SK-N-SH treated with all-trans-retinoic acid at 6 μM for 48 hours (cell line): ENCODE measurements around the gene LAMA1.

Source experiments
- ARNTL ChIP-seq: fragments of 450-650 bp; formaldehyde crosslinking; IDR thresholded peaks from 2 replicates; pipeline ENCODE4 v1.5.0; 2020; ENCODE audit warnings: low read depth, mild to moderate bottlenecking, moderate library complexity, borderline replicate concordance
- BACH2 ChIP-seq: fragments of 250-450 bp; sonication (Bioruptor Pico); IDR thresholded peaks from 2 replicates; pipeline ENCODE4 v1.9.0; 2021; ENCODE audit warnings: mild to moderate bottlenecking, borderline replicate concordance
- ISL1 ChIP-seq: fragments of 250-450 bp; sonication (Bioruptor Pico); IDR thresholded peaks from 2 replicates; pipeline ENCODE4 v2.1.2; 2022; ENCODE audit warnings: mild to moderate bottlenecking, moderate library complexity
- OSR1 ChIP-seq: fragments of 250-450 bp; sonication (Bioruptor Pico); IDR thresholded peaks from 2 replicates; pipeline ENCODE4 v1.8.0; 2022; ENCODE audit warnings: moderate library complexity, mild to moderate bottlenecking, inconsistent platforms
- SNAI2 ChIP-seq: fragments of 250-450 bp; sonication (Bioruptor Pico); IDR thresholded peaks from 2 replicates; pipeline ENCODE4 v1.5.0; 2020; ENCODE audit warnings: mild to moderate bottlenecking, moderate library complexity
- TCF4 ChIP-seq: fragments of 250-450 bp; sonication (Bioruptor Pico); IDR thresholded peaks from 2 replicates; pipeline ENCODE4 v1.8.0; 2021; ENCODE audit warnings: mild to moderate bottlenecking, moderate library complexity, borderline replicate concordance
- ZFP3 ChIP-seq: fragments of 250-450 bp; sonication (Bioruptor Pico); IDR thresholded peaks from 2 replicates; pipeline ENCODE4 v1.5.0; 2020; ENCODE audit warnings: mild to moderate bottlenecking, moderate library complexity
- ZFP30 ChIP-seq: fragments of 450-650 bp; formaldehyde crosslinking; IDR thresholded peaks from 2 replicates; pipeline ENCODE4 v1.5.0; 2022; ENCODE audit warnings: mild to moderate bottlenecking, moderate library complexity
- ZNF565 ChIP-seq: fragments of 450-650 bp; formaldehyde crosslinking; conservative IDR thresholded peaks from 2 replicates; pipeline ENCODE4 v1.5.0; 2020; ENCODE audit warnings: low read depth, mild to moderate bottlenecking, moderate library complexity
- TF ChIP-seq, protein P1 (sequence below): fragments of 250-450 bp; sonication (Bioruptor Pico); IDR thresholded peaks from 2 replicates; pipeline ENCODE4 v1.8.0; 2020; ENCODE audit warnings: mild to moderate bottlenecking, moderate library complexity, borderline replicate concordance
- TF ChIP-seq, protein P2 (sequence below): fragments of 250-450 bp; sonication (Bioruptor Pico); IDR thresholded peaks from 2 replicates; pipeline ENCODE4 v1.5.1; 2020; ENCODE audit warnings: low read depth, mild to moderate bottlenecking, moderate library complexity
- TF ChIP-seq, protein P3 (sequence below): fragments of 250-450 bp; sonication (Bioruptor Pico); IDR thresholded peaks from 2 replicates; pipeline ENCODE4 v1.5.0; 2020; ENCODE audit warnings: mild to moderate bottlenecking, moderate library complexity

DNA sequence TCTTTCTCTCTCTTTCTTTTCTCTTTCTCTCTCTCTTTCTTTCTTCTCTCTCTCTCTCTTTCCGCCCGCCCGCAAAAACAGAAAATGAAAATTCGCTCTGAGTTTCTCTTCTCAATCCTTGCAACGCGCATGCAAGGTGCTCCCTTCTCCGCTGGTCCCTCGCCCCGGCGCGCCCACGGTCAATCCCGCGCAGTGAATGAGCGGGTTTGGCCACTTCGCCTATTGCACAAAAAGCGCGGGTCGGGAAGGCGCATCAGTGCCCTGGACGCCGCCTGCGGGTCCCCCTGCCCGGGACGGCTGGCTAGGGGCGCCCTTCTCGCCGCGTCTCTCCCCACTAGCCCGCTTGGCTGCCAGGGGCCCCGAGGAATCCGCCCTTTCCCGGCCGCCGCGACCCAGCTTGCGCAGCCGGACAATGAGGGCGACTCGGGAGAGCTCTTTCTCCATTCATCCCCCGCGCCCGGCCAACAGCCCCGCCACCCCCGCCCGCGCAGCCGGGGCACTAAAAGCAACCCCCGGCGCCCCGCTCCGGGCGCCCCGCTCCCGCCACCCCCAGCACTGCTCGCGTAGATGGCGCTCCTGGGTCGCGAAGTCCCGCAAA, 706 bp downstream of the LAMA1 start:
- TF ChIP-seq BACH2 (CRISPR knock-in tag): no peak
- TF ChIP-seq ZFP3 (CRISPR knock-in tag): no peak
- no peak for TF ChIP-seq ZNF565 (CRISPR knock-in tag)
- TF ChIP-seq, protein P1, sequence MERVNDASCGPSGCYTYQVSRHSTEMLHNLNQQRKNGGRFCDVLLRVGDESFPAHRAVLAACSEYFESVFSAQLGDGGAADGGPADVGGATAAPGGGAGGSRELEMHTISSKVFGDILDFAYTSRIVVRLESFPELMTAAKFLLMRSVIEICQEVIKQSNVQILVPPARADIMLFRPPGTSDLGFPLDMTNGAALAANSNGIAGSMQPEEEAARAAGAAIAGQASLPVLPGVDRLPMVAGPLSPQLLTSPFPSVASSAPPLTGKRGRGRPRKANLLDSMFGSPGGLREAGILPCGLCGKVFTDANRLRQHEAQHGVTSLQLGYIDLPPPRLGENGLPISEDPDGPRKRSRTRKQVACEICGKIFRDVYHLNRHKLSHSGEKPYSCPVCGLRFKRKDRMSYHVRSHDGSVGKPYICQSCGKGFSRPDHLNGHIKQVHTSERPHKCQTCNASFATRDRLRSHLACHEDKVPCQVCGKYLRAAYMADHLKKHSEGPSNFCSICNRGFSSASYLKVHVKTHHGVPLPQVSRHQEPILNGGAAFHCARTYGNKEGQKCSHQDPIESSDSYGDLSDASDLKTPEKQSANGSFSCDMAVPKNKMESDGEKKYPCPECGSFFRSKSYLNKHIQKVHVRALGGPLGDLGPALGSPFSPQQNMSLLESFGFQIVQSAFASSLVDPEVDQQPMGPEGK (CRISPR knock-in tag): no peak
- no peak for TF ChIP-seq ISL1 (CRISPR knock-in tag)
- TF ChIP-seq SNAI2 (CRISPR knock-in tag): no peak
- TF ChIP-seq OSR1 (CRISPR knock-in tag): no peak
- TF ChIP-seq TCF4 (CRISPR knock-in tag): no peak
- TF ChIP-seq ZFP30: no peak
- TF ChIP-seq, protein P2, sequence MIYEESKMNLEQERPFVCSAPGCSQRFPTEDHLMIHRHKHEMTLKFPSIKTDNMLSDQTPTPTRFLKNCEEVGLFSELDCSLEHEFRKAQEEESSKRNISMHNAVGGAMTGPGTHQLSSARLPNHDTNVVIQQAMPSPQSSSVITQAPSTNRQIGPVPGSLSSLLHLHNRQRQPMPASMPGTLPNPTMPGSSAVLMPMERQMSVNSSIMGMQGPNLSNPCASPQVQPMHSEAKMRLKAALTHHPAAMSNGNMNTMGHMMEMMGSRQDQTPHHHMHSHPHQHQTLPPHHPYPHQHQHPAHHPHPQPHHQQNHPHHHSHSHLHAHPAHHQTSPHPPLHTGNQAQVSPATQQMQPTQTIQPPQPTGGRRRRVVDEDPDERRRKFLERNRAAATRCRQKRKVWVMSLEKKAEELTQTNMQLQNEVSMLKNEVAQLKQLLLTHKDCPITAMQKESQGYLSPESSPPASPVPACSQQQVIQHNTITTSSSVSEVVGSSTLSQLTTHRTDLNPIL (CRISPR knock-in tag): no peak
- TF ChIP-seq, protein P3, sequence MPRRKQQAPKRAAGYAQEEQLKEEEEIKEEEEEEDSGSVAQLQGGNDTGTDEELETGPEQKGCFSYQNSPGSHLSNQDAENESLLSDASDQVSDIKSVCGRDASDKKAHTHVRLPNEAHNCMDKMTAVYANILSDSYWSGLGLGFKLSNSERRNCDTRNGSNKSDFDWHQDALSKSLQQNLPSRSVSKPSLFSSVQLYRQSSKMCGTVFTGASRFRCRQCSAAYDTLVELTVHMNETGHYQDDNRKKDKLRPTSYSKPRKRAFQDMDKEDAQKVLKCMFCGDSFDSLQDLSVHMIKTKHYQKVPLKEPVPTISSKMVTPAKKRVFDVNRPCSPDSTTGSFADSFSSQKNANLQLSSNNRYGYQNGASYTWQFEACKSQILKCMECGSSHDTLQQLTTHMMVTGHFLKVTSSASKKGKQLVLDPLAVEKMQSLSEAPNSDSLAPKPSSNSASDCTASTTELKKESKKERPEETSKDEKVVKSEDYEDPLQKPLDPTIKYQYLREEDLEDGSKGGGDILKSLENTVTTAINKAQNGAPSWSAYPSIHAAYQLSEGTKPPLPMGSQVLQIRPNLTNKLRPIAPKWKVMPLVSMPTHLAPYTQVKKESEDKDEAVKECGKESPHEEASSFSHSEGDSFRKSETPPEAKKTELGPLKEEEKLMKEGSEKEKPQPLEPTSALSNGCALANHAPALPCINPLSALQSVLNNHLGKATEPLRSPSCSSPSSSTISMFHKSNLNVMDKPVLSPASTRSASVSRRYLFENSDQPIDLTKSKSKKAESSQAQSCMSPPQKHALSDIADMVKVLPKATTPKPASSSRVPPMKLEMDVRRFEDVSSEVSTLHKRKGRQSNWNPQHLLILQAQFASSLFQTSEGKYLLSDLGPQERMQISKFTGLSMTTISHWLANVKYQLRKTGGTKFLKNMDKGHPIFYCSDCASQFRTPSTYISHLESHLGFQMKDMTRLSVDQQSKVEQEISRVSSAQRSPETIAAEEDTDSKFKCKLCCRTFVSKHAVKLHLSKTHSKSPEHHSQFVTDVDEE (CRISPR knock-in tag): no peak
- no peak for TF ChIP-seq ARNTL (CRISPR knock-in tag)
